ENCODE results near the gene CNTNAP2. TPM values are rescaled to one million over a fixed set of nuclear protein-coding genes. Genes with fewer than 3 reads are reported as not detected.
"Not testable (repeated sequence)": the region's sequence is repeated elsewhere in the genome, so short reads cannot be mapped to it uniquely, and the experiment has no call there.

CNTNAP2 gene
- total RNA-seq, 1 experiment from 2014 or later, result 0.03 TPM

GRCh38 chr7:148330124-148330818, 2213.7 kb downstream of the CNTNAP2 start:
- ChIA-PET POLR2A (no interaction called here), CTCF (no interaction called here)
- no peak for DNase-seq (ENCODE audit: low read depth, low spot score)
- intact Hi-C loops (cut with micrococcal nuclease; ENCODE audit: unreplicated experiment), result no loop called here
- H3K27ac ChIP-seq (ENCODE audit: low read length), result no peak overlapping the region
- no peak for ATAC-seq
- no peak for TF ChIP-seq REST (IDR thresholded peaks at IDR 0.05; ENCODE audit: insufficient read depth in 1 of 2, low read depth in 2 of 2, low read length in 1 of 2)
- TF ChIP-seq SIN3A (IDR thresholded peaks at IDR 0.05; ENCODE audit: borderline replicate concordance, insufficient read depth, low read depth, low read length), result no peak
- TF ChIP-seq POLR2AphosphoS5 (IDR thresholded peaks at IDR 0.05; ENCODE audit: low read depth, low read length), result no peak
- no peak for TF ChIP-seq TCF7L2 (IDR thresholded peaks at IDR 0.05; ENCODE audit: low read depth, low read length)
- no peak for TF ChIP-seq CTCF (IDR thresholded peaks at IDR 0.05)
- no peaks in the 10 kb centered on the region for H3K4me1 ChIP-seq (ENCODE audit: control insufficient read depth, insufficient read depth, low read length)
- no peaks in the 10 kb centered on the region for H3K36me3 ChIP-seq (ENCODE audit: control insufficient read depth, insufficient read depth, low read length)
- H3K4me3 ChIP-seq (ENCODE audit: low read depth in 2 of 2, low read length in 2 of 2), result no peak overlapping the region
- in situ Hi-C loops (cut with HindIII; ENCODE audit: low pct_unique_long_range_greater_than_20kb, low sequenced_read_pairs), result no loop called here
- H3K9me3 ChIP-seq (ENCODE audit: control insufficient read depth, insufficient read depth, low read depth, low read length), result no peaks in the 10 kb centered on the region
- BruUV-seq (replicated peaks), result no TSS peak
- H3K27me3 ChIP-seq (ENCODE audit: control insufficient read depth, insufficient read depth, low read length), result no peaks in the 10 kb centered on the region

GRCh38 chr7:148330822-148331221, 2214.2 kb downstream of the CNTNAP2 start:
- CTCF ChIA-PET, result no interaction called here
- H3K27me3 ChIP-seq (ENCODE audit: control insufficient read depth, insufficient read depth, low read length), result no peaks in the 10 kb centered on the region
- no peaks in the 10 kb centered on the region for H3K36me3 ChIP-seq (ENCODE audit: control insufficient read depth, insufficient read depth, low read length)
- ATAC-seq (no peak), DNase-seq (ENCODE audit: low read depth, low spot score) (no peak)
- in situ Hi-C loops (cut with HindIII; ENCODE audit: low pct_unique_long_range_greater_than_20kb, low sequenced_read_pairs), result no loop called here
- no TSS peak for BruUV-seq (replicated peaks)
- TF ChIP-seq SIN3A (IDR thresholded peaks at IDR 0.05; ENCODE audit: borderline replicate concordance, insufficient read depth, low read depth, low read length), result no peak
- H3K27ac ChIP-seq (ENCODE audit: low read length), result no peak overlapping the region
- H3K4me1 ChIP-seq (ENCODE audit: control insufficient read depth, insufficient read depth, low read length), result no peaks in the 10 kb centered on the region
- POLR2A ChIA-PET, result no interaction called here
- intact Hi-C loops (cut with micrococcal nuclease; ENCODE audit: unreplicated experiment), result no loop called here
- H3K4me3 ChIP-seq (ENCODE audit: low read depth in 2 of 2, low read length in 2 of 2), result no peak overlapping the region
- H3K9me3 ChIP-seq (ENCODE audit: control insufficient read depth, insufficient read depth, low read depth, low read length), result no peaks in the 10 kb centered on the region

- H3K27ac ChIP-seq (ENCODE audit: low read length); H3K36me3 ChIP-seq (ENCODE audit: control insufficient read depth, insufficient read depth, low read length); intact Hi-C loops (cut with micrococcal nuclease; ENCODE audit: unreplicated experiment); DNase-seq (ENCODE audit: low read depth, low spot score); in situ Hi-C loops (cut with HindIII; ENCODE audit: low pct_unique_long_range_greater_than_20kb, low sequenced_read_pairs); H3K9me3 ChIP-seq (ENCODE audit: control insufficient read depth, insufficient read depth, low read depth, low read length); POLR2A ChIA-PET; H3K4me3 ChIP-seq (ENCODE audit: low read depth in 2 of 2, low read length in 2 of 2); H3K27me3 ChIP-seq (ENCODE audit: control insufficient read depth, insufficient read depth, low read length); H3K4me1 ChIP-seq (ENCODE audit: control insufficient read depth, insufficient read depth, low read length); ATAC-seq; BruUV-seq (replicated peaks): not testable (repeated sequence)
- CTCF ChIA-PET, result interaction anchor here (0.7 kb wide), 1 partner anchor 160 kb away, joined by 4 read pairs; no protein-coding TSS in a partner anchor
These were observed 2214.9 kb downstream of the CNTNAP2 start for GRCh38 chr7:148331456-148331855.
